H54 (cell line): ENCODE measurements around the gene NSDHL.
"Not testable (repeated sequence)": the region's sequence is repeated elsewhere in the genome, so short reads cannot be mapped to it uniquely, and the experiment has no call there.

Source experiments
- DNase-seq: peaks from one replicate; pipeline ENCODE4 v3.0.0; 2011; ENCODE audit warnings: low spot score, mixed read lengths; ENCODE audit not compliant: insufficient read length
- FAIRE-seq: peaks from 3 replicates; lab custom pipeline; 2011; peaks lifted over from hg19 to GRCh38; lab: Jason Lieb, UNC
- POLR2A ChIP-seq: IDR thresholded peaks from 2 replicates; pipeline ENCODE4 v1.6.1; 2011; ENCODE audit warnings: low read depth, mild to moderate bottlenecking, low read length

Gene NSDHL

DNA sequence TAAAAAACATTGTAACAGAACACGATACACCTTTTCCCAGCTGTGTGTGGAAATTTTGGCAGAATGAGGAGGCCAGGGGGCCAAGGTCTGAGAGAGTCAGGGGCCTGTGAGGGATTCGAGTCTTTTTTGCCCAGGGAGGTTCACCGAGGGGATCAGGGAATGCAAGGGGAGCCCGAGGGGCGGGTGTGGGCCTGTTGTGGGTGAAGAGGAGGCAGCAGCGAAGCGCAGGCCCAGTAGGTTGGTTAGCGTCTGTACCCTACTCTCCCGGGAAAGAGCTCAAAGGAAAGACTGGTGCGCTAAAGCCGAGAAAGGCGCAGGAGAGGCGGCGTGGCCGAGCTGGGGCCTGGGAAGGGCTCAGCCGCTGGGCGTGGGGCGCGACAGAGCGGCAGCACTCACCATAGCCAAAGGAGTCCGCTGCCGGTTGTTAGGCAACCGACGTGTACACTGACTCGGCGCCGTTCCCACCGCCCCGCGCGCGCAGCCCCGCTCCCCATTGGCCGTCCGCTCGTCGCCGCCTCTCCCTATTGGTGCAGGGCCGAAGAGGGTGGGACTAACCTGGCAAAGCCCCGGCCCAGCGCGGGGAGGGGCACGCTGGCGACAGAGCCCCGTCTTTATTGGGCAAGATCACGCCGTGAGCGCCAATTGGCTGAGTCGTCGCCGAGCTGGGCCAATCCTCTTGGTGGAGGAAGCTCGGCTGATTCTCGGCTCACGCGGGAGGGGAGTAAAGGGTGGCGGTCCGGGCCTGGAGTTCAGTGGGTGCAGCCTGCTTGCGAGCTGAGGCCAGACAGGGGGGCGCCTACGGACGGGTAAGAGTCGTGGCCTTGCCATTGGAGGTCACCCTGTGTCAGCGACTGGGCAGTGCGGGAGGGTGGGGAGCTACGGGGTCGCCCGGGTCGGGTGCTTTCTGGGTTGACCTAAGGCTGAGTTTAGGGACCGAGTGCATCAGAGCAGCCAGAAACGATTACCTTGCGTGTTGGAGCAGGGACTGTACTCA, at the start of gene NSDHL, which contains the start of gene CETN2:
TSS of gene NSDHL (plus strand) at position 752 of the 994 bp plus-strand sequence. CDS start 15,262 bp downstream, outside the sequence.
TSS of gene CETN2 (minus strand) at position 446 of the 994 bp plus-strand sequence. CDS start at position 399, 47 bp downstream.
- peak; percentile 58 for TF ChIP-seq POLR2A
- FAIRE-seq (peak; percentile 91), DNase-seq (peak; percentile 89)

DNA sequence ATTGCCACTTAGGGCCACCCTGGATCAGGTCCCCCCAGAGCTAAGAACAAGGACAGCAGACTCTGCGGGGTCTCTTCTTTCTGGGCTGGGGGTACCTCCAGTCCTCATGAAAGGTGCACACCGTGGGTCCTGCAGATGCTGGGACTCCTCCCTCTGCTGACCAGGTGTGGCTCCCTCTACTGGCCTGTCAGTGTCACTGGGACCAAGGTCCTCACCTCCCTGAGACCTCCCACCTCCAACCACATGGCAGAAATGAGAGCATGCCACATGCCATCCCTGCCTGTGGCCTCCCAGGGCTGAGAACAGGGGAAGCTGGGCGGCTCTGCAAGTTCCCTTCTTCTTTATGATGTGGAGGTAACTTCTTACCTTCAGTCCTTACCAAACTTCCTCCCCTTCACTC, 43.8 kb upstream of the NSDHL start:
- DNase-seq, FAIRE-seq: not testable (repeated sequence)

DNA sequence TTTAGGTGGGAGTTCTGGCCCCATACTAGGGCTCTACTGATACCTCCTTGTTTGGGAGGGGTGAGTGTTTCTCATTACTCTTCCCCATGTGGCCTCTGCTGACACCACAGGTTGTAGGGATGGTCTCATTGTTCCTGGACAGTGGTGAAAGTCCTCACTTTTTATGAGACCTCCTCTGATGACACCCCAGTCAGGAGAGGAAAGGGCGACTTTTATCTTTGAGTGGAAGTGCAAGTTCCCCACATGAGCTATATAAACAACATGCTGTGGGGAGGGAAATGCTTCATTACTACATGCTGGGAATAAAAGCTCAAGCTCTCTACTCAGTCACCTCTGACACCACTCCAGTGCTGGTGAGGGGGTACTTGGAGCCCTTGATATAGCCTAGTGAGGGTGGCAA, 31.9 kb upstream of the NSDHL start:
- TF ChIP-seq POLR2A, result no peak
- DNase-seq (no peak), FAIRE-seq (no peak)

DNA sequence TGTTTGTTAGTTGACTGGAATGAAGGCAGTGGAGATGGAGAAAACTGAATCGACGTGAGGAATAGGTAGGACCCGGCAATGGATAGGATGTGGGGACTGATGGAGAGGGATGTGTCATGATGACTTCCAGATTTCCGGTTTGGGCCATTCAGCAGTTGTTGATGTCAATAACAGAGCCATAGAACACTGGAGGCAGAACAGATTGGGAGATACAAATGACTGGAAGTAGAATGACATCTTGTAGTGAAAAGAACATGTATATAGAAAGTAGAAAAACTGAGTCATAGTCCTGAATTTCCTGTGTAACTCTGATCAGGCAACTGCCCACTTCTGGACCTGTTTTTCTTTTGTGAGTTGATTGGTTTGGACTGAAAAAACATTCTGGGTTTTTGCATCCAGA, 24.8 kb upstream of the NSDHL start:
- no peak for FAIRE-seq
- no peak for TF ChIP-seq POLR2A
- DNase-seq, result no peak

DNA sequence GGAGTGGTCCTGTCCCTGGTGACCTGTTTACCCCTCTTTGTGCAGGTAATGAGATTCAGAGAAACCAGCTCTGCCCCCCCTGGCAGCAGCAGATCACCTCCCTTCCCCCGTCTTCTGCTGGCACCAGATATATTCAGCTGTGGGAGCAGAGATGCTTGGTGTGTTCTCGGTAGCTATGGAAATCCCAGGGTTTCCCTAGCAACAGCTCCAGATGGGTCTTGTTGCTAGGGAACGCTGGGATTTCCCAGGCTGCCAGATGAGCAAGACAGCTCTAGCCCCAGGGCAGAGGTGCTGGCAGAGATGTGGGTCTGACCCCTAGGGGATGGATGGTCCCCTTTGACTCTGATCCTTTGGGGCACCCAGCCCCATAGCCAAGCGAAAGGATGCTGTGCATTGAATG, 20.5 kb upstream of the NSDHL start:
- FAIRE-seq, result no peak
- TF ChIP-seq POLR2A, result no peak
- DNase-seq, result no peak

DNA sequence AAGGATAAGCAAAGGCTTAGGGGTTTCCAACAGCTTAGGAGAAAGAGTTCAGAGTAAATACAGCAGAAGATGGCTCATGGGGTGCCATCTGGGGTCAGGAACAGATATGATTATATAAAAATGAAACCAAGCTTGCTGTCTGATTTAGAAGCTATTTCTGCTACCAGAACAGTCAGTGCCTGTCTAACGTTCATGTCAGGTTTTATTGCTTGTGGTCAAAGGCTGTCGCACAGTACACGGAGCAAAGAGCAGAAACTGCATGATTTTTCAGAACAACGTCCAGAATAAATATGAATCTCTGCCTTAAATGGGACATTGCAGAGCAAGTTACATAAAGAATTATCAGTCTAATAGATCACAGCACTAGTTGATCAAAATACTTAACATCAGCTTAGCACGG, 17.7 kb upstream of the NSDHL start:
- FAIRE-seq (no peak), DNase-seq (no peak)
- no peak for TF ChIP-seq POLR2A

DNA sequence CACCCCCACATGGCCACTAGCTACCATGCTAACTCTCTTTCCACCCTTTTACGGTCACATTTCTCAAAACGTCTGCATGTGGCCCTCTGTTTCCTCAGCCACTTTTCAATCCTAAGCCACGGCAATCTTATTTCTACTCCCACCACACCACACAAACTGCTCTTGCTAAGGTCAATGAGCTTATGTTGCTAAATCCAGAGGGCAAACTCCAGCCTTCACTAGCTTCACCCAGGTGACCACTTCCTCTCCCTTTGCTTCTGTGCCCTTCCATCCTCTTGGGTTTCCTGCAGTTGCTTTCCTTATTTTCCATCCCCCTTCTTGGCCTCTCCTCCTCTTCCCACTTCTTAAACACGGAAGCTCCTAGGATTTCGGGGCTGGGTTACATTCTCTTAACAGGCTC, 16.8 kb upstream of the NSDHL start:
- no peak for FAIRE-seq

DNA sequence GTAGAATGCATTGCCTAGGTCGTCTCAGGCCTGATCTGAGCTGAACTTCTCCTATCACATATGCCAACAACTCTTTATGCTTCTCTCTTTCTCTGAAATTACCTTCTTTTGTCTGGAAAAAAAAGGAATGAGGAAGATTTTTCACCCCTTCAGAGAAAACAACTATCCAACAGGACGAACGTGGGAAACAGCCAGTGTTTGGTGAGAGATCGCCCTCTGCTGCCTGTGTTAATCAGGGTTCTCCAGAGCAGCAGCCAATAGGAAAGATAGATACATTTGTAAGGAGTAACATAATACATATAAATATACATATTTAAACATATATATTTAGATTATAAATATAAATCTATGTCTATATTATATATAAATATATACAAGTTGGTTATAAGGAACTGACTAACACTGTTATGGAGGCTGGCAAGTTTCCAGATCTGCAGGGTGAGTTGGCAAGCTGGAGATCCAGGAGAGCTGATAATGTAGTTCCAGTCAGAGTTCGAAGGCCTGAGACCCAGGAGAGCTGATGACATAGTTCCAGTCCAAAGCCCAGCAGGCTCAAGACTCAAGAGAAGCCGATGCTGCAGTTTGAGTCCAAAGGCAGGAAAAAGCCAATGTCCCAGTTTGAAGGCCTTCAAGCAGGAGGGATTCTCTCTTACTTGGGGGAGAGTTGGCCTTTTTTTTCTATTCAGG, 13.6 kb upstream of the NSDHL start:
- no peak for TF ChIP-seq POLR2A
- DNase-seq (no peak), FAIRE-seq (peak; percentile 27)

More for the DNA sequence above, 16.8 kb upstream of the NSDHL start:
- DNase-seq, result no peak
- TF ChIP-seq POLR2A, result no peak

DNA sequence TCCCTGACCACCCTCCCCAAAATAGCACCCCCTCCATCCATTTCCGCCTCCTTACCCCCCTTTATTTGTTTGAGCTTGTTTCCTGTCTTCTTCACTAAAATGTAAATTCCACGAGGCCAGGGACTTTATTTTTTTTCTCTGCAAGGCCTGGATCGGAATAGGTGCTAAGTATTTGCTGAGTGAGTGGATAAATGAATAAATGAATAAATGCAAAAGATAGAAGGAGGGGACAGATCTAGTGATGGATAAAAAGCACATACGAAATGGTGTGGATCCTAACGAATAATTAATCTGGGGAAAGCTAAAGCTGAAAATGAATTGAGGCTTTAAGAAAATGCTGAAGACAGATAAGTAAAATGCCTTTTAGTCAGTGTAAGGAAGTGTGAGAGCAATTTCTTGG, 12.5 kb upstream of the NSDHL start:
- no peak for FAIRE-seq
- no peak for DNase-seq
- TF ChIP-seq POLR2A, result no peak

DNA sequence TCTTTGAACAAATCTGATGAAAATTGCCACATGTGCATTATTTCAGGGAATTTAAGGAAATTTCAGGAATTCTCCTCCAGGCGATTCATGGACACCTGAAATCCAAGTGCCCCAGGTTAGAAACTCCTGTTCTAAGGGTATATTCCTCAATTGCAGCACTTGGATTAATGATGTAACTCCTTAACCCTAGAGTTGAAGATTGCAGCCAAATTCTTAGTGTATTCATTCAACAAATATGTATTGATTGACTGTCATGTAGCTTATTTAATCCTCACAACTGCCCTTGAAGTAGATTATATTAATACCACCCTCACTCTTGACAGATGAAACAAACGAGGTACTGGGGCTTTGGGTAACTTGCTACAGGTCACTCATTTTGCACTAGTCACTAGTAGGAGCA, 11.6 kb upstream of the NSDHL start:
- TF ChIP-seq POLR2A, result no peak
- DNase-seq (no peak), FAIRE-seq (no peak)

DNA sequence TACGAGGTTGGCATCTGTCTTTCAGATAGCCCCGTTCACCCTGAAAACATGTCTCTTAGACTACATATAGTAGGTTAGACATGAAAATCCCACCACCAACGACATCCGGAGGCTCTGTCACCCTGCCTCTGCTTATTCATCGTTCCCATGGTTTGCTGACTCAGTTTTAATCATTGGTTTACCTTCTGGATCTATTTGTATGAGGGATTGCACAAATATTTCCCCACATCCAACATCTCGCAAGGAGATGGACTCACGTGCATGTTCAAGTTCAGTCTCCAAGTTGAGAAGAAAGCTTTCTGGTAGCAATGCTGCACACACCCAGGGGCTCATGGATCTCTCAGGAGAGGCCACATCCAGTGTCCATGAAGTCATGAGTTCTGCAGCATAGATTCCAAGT, 11.1 kb upstream of the NSDHL start:
- DNase-seq (no peak), FAIRE-seq (peak; percentile 52)
- no peak for TF ChIP-seq POLR2A

DNA sequence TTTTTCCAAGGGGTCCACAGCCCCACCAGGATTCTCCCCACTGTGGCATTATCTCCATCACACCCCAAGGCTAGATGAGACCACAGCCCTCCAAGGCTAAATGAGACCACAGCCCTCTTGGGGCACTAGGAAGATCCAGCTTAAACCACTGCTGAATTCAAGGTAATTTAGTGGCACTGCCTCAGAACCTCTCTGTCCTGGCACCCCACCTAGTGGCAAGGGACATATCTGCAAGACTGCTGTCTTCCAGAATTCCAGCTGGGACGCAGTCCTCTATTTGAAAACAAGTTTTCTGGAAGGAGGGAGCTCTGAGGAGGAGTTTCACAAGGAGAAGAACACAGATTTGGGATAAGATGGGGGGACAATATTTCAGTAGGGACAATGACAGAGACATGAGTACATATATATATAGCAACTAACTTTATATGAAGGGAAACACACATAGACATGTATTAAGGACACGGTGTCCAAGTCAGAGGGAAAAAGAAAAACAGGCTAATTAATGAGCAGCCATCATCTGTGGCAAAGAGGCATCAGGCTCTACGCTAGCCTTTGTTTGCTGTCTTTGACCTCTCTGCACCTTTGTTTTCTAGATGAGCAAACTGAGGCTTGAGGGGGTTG, 9.6 kb upstream of the NSDHL start:
- DNase-seq (peak; percentile 24), FAIRE-seq (no peak)
- TF ChIP-seq POLR2A, result no peak

DNA sequence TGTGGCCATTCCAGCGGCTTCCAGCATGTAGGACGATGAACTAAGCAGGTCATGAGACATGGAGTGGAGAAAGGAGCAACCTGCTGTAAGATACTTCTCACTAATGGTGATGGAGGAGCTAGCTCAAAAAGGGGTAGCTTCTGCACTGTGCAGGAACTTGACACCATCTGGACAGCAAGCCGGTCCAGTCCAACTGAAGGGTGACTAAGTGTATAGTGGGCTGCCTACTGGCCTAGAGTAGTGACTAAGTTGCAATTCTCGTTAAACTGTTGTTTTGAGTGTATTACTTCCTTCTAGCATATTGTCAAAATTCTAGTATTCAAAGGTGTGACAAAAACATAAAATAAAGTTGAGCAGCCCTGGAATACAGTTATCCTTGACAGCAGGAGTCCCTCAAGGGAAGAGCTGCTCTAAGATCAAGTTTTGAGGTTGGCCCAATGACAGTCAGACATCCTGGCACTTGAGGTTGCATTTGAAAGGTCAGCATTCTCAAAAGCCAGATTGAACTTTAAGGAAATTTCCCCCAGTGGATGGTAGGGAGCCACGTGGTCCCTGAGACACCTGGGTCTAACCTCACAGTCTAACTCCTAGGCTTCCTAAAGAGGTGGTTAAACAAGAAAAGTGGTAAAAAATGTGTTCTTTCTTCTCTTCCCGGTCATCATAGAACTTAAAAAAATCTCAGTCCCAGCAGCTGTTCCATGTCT, 8.3 kb upstream of the NSDHL start:
- no peak for TF ChIP-seq POLR2A
- DNase-seq (no peak), FAIRE-seq (no peak)
